Activated CD8-positive, alpha-beta memory T cell treated with anti-CD3 and anti-CD28 coated beads for 24 hours (primary cell): Measurements from ENCODE around the gene RXRA.
"Not testable (repeated sequence)": the region's sequence is repeated elsewhere in the genome, so short reads cannot be mapped to it uniquely, and the experiment has no call there.

Experiments
- DNase-seq: peaks from one replicate; pipeline ENCODE4 v3.0.0-alpha.2; 2020

The RXRA gene

DNA sequence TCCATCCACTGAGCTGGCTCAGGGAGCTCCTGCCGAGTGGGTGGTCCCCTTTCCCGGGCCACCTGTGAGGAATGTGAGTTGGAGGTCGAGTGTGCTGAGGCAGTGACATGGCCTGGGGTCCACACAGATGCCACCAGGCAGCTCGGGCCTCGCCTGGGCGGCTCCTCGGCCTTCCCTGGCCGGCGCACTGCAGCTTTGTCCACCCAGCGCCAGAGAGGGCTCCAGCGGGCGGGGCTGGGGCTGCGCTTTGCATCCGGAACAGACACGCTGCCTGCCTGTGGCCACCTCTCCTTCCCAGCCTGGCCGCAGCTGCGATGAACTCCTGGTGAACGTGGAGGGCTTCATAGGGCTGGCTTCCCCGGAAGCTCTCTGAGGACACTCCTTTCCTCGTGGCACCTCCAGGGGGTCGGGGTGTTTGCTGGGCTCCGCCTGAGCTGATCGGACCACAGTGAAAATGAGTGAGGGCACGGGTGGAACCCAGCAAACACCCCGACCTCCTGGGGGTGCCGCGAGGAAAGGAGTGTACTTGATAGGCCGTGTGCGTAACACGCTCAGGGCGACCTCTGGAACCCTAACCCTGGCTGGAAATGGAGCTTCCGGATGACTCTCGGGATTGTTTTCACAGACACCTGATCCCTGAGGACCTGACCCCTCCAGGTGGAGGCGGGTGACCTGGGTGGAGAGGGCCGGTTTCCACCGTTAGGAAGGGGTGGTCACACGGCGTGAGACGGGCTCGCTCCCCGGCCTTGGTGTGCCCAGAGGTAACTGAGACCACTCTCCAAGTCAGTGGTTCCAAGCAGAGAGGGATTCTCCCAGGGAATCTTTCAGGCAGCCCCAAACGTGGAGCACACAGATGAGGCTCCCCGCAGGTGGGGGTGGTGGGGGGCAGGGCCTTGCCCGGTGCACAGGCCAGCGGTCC, 31.8 kb upstream of the RXRA start:
- no peak for DNase-seq

GRCh38 chr9:134295101-134295745, 31.0 kb upstream of the RXRA start:
- DNase-seq, result no peak

- no peak for DNase-seq
These were observed 30.5 kb upstream of the RXRA start for GRCh38 chr9:134295746-134296250.

DNA sequence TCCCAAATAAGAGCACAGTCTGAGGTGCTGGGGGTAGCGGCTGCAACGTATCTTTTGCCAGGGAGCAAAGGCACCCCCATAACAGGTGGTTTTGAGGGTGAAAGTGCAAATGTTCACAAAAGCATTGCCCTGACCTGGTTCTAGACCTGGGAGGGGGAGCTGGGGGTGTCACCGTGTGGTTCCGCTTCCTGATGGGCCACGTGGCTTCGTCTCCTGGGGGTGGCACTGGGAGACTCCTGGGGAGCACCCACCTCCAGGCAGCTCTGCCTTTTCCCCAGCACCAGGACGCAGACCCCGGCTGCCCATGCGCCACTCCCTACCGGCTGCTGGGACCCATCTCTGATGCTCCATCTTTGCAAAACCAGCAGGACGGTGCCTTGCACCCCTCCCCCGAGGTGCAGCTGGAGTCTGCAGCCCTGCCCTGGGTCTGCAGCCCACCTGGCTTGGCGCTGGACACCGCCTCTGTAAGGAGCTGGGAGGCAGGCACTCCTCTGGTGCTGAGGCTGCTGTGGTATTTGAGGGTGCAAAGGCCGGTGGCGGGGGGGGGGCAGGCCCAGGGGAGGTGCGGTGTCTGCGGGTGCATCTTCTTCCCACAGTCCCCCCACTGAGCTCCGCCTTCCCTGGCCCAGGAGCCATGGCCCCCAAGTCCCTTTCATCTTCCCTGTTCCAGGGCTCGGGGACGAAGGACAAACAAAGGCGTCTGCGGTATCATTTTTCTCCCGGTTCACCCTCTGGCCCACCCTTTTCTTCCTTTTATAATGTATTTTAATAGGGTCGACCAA, 29.8 kb upstream of the RXRA start:
- DNase-seq, result no peak

DNA sequence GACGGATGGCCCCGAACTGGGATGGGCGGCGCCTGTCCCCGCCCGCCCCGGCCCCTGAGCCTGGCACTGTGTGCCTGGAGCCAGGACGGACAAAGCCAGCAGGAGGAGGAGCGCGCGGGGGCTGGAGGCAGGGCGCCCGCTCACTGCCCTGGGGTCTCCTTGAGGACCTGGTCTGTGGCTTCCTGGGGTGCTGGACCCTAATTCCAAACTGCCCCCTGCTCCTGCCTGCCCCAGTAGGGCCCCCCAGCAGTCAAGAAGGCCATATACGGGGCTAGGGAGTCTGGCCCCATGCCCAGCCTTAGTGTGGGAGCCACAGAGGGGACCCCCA, 29.2 kb upstream of the RXRA start:
- DNase-seq, result no peak

DNA sequence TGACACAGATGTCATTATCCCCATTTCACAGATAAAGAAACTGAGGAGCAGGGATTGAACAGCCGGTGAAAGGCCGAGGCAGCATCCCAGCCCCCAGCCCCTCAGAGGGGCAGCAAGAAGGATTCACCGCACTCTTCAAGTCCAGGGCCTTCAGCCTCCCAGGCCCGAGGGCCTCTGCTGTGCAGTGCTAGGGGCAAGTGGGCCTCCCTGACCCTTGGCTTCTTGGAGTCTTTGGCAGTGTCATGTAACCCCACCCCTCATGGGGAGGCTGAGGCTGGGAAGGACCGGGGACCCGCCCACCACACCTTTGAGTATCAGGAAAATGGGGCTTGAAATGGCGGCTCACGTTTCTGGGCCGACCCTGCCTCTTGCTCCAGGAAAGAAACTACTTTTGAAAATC, 28.7 kb upstream of the RXRA start:
- no peak for DNase-seq

DNA sequence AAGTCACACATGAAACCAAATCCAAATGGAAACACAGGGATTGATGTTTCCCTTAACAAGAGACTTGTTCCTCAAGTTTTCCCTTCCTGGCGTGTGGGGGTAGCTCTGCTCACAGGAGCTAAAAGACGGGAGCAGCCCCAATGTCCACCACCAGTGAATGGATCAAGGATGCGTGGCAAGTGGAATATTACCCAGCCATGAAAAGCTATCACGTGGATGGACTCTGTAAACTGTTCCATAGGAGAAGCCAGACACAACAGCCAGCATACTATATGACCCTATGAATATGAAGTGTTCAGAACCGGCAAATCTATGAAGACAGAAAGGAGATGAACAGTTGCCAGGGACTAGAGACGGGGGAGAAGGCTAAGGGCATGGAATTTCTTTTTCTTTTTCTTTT, 28.3 kb upstream of the RXRA start:
- DNase-seq, result no peak

- no peak for DNase-seq
These were observed 27.2 kb upstream of the RXRA start for GRCh38 chr9:134299068-134299467.

DNA sequence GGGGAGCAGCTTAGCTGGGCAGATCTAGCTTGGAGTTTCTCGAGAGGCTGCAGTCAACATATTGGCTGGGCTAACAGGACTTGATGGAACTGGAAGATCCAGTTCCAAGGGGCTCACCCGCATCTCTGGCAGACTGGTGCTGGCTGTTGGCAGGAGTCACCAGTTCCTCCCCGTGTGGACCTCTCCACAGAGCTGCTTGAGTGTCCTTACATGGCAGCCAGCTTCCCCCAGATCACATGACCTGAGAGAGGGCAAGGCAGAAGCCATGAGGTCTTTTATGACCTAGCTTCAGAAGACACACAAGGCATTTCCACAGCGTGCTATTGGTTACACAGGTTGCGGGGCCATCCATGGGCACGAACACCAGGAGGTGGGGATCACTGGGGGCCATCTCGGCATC, 26.4 kb upstream of the RXRA start:
- DNase-seq, result no peak

- peak; percentile 76 for DNase-seq
These were observed 24.7 kb upstream of the RXRA start for GRCh38 chr9:134301387-134302129.

DNA sequence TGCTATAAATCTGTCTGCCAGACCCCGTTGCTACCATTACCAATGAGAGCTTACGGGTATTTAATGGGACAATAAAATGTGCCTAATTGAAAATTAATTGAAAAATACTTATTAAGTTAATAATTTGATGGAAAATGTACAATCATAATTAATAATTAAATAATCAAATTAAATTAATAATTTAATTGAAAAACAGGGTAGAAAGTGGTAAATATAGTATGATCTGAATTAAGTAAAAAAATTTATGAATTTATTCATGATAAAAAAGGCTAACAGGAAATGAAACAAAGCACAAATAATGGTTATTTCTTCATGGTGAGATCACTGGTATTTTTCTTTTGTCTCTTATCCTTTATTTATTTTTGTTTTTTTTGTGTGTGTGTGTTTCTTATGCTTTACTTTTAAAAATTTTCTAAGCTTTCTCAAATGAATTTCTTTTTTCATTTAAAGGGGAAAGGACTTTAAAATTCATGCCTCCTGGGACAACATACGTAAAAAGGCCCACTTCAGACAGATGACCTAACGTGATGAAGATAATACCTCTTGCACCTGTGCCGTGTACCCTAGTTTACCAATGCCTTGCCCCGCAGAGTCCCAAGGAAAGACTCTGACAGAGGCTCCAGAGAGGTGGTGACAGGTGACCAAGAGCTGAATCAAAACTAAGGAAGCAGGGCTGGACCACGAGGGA, 24.0 kb upstream of the RXRA start:
- no peak for DNase-seq

DNA sequence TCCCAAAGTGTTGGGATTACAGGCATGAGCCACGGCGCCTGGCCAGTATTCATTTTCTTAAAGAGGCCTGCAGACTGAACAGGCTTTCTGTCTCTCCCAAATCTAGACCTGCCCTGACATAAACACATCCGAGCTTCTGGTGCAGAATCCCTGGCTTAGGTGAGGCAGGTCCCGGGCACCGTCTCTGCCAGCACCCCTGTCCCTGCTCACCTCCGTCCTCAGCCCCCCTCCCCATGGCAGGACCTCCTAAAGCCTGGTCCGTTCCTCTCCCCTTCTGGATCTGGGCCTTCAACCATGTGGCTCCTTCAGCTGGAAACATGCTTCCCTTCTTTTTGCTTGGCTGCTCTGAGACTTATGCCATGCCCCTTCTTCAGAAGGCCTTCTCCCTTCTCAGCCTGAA, 22.7 kb upstream of the RXRA start:
- DNase-seq, result no peak

DNA sequence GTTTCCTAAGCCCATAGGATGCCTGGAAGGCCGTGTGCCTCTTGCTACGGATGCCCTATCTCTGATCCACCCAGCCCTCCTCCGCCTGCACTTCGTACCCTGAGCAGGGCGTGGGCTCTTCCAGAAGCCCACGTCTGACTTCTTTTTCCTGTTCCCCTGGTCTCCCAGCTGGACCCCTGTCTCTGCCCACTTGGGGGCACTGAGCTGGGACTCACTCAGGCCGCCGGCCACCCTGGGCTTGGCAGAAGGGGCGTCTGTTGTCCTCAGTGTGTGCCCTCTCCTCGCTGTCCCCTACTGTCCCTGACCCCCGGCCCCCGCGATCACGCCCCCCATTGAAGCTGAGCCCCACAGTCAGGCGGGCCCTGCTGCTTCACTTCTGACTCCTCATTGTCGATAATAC, 22.0 kb upstream of the RXRA start:
- DNase-seq, result no peak

DNA sequence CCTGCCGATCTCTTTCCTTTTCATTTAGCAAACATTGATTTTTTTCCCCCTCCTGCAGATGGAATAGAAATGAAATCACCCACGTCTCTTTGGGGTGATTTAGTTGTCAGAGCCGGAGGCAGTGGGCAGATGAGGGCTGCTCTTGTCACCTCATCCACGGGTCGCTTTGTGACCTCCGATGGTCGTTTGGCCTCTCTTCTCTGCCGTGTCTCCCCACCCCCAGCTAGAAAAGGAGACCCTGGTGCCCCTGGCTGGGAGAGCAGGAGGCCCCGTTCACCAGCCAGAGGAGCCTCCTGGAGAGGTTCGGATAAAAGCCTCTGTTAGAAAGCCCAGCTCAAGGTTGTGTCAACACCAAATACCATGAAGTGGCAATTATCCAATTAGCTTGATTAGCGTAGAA, 21.6 kb upstream of the RXRA start:
- no peak for DNase-seq

GRCh38 chr9:134305533-134305932, 20.7 kb upstream of the RXRA start:
- no peak for DNase-seq

DNA sequence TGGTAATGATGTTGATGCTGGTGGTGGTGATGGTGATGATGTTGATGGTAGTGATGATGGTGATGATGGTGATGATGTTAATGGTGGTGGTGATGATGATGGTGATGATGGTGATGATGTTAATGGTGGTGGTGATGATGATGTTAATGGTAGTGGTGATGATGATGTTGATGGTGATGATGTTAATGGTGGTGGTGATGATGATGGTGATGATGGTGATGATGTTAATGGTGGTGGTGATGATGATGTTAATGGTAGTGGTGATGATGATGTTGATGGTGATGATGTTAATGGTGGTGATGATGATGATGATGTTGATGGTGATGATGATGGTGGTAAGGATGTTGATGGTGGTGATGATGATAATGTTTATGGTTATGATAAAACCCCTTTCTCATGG, 20.2 kb upstream of the RXRA start:
- not testable (repeated sequence) for DNase-seq

DNA sequence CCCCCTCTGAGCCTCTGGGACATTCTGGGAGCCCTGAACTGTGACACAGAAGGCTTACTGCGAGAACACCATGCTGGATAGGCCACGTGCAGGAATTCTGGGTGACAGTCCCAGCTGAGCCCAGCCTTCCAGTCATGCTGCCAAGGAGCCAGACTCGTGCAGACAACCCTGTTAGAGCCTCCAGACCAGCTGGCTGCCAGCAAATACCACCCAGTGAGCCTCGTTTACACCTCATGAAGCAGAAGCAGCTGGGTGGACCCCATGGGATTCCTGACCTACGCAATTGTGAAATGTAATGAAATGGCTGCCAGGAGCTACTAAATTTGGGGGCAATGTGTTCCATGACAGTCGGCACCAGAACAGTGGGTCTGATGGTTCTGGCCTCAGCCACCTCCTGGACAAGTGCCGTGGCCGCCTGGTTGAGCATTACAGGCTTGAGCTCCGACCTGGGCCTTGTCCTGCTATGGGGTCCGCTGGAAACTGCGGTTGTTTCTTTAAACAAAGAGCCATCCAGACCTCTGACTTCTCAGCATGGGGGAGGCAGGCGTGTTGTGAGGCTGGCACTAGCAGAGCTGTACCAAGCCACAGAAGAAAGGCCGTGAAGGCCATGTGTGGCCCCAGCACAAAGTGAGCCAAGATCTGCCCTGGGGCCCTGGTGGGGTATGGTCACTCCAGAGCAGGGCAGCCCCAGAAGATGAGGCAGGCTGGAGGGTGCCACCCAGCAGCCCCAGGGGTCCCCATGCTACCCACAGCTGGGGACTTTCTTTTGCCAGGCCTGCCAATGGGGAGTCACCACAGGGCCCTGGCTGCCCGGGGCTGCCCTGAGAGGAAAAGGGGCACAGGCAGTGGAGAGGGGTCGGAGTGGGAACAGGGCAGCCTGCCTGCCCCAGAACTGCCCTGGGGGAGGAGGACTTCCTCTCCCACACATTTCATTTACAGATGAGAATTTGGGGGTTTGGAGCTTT, 19.3 kb upstream of the RXRA start:
- no peak for DNase-seq

DNA sequence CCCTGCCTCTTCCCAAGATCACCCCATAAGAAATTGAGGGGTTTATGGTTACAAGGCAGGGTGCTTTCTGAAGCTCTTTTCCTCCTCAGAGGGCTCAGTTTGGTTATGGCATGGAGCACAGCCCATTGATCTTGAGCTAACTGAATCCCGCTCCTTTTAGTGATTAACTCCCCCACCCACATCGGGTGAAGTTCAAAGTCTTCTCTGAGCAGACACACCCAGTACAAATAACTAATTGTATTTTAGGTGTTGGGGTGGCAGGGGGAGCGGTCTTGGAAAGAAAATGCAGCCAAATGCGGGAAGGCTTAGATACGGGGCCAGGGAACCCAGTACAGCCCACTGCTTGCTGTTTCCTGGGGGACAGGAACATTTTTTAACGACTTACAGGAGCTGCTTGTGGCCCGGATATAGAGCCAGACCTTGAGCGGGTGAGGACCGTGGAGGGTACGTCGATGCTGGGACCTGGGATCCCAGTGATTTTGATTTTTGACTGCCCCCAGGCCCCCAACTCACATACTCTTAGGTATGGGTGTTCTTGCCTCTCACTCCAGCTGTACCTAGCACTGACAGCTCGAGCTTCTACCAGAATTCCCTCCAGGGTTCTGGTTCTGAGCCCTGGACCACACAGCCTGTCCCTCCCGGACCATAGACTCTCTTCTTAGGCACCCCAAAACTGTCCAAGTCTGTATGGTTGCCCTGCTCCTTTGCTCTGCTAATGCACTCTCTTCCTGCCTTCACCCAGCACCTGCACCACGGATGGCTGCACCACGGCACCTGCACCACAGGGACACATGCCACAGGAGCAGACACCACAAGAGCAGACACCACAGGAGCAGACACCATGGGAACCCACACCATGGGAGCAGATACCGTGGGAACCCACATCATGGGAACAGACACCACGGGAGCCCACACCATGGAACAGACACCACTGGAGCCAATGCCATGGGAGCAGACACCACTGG, 18.3 kb upstream of the RXRA start:
- DNase-seq, result no peak

DNA sequence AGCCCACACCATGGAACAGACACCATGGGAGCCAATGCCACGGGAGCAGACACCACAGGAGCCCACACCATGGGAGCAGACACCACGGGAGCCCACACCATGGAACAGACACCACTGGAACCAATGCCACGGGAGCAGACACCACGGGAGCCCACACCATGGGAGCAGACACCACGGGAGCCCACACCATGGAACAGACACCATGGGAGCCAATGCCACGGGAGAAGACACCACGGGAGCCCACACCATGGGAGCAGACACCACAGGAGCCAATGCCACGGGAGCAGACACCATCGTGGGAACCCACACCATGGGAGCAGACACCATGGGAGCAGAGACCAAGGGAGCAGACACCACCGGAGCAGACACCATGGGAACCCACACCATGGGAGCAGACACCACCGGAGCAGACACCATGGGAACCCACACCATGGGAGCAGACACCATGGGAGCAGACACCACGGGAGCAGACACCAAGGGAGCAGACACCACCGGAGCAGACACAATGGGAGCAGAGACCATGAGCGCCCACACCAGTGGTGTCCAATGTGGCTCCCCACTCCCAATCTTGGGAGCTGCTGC, 17.5 kb upstream of the RXRA start:
- DNase-seq, result not testable (repeated sequence)
